ENCODE measurements around the gene PCAT6.

- no peak for TF ChIP-seq POLR2AphosphoS5 (IDR thresholded peaks at IDR 0.05; ENCODE audit: borderline replicate concordance, low read depth, low read length)
- TF ChIP-seq EZH2 (IDR thresholded peaks at IDR 0.05), result no peak
These were observed 37.4 kb downstream of the PCAT6 start for GRCh38 chr1:202848191-202848542.
